Measurements from ENCODE around the gene ARIH1. TPM values are rescaled to one million over a fixed set of nuclear protein-coding genes. Genes with fewer than 3 reads are reported as not detected.

Gene ARIH1
- total and polyA plus RNA-seq, 2 experiments from 2014 or later: 30.5 to 48.6 TPM

- peaks cover 11% of the 10 kb centered on the region; the same call in 2 of the 3 replicates for H3K36me3 Mint-ChIP-seq (ENCODE audit: low read depth)
- Histone ChIP-seq H3F3A (replicated peaks; ENCODE audit: low read depth) (no peaks in the 10 kb centered on the region), H2AFZ (no peak overlapping the region), H3K36me3 (ENCODE audit: insufficient read depth) (no peaks in the 10 kb centered on the region), H4K20me1 (replicated peaks; ENCODE audit: insufficient read depth) (peaks cover 52% of the 10 kb centered on the region), H3K4me3 (no peak overlapping the region), H3K27me3 (ENCODE audit: insufficient read depth) (no peaks in the 10 kb centered on the region), H3K27ac (ENCODE audit: low read depth) (no peak overlapping the region), H3K4me1 (ENCODE audit: insufficient read depth) (peaks cover 7% of the 10 kb centered on the region), H3K79me2 (replicated peaks; ENCODE audit: insufficient read depth) (peaks cover 100% of the 10 kb centered on the region), H3K4me2 (no peak overlapping the region), H3K9me2 (ENCODE audit: insufficient read depth) (no peaks in the 10 kb centered on the region)
- no peak for TF ChIP-seq CTCF (conservative IDR thresholded peaks at IDR 0.05; ENCODE audit: low read depth in 2 of 2)
- H3K9me3 Mint-ChIP-seq: no peaks in the 10 kb centered on the region
- DNase-seq (ENCODE audit: low spot score): no peak
- no peak overlapping the region for H3K27ac Mint-ChIP-seq
- peaks cover 2% of the 10 kb centered on the region for H3K27me3 Mint-ChIP-seq (ENCODE audit: insufficient read depth, low read depth, poor library complexity)
- H3K4me3 Mint-ChIP-seq: no peak overlapping the region
- no peak for ATAC-seq
- peaks cover 10% of the 10 kb centered on the region; the same call in 2 of the 3 replicates for H3K4me1 Mint-ChIP-seq
Measured at GRCh38 chr15:72503147-72503546, 29.0 kb downstream of the ARIH1 start.

DNA sequence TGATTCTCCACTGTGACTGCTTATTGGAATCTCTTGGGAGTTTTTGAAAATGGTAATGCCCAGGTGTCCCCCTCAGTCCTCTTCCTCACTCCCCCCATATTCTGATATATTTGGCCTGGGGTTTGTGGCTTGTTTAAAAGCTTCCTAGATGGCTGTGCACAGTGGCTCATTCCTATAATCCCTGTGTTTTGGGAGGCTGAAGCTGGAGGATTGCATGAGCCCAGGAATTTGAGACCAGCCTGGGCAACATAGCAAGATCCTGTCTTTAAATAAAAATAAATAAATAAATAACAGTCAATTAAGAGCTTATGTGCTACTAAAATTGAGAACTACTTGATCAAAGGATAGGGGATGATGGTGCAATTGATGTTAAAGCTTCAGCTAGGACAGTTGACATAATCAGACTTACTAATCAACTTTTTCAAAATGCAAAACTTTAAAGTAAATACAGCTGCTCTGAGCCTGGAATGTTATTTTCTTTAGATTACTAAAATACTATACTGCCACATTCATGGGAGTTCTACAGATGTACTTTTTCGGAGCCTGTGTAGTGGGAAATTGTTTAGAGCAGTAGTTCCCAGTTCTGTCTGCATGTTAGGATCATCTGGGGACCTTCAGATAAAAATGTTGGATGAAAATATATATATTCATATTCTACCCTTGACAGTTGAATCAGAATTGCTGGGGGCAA, 33.4 kb downstream of the ARIH1 start:
- H3K79me2 ChIP-seq (replicated peaks; ENCODE audit: insufficient read depth): peaks cover 100% of the 10 kb centered on the region
- no peaks in the 10 kb centered on the region for H3K9me3 Mint-ChIP-seq
- TF ChIP-seq CTCF (conservative IDR thresholded peaks at IDR 0.05; ENCODE audit: low read depth in 2 of 2) (no peak), ZNF331 (CRISPR knock-in tag; IDR thresholded peaks at IDR 0.05; ENCODE audit: low read depth) (no peak), EZH2 (IDR thresholded peaks at IDR 0.05; ENCODE audit: low read depth, unreplicated experiment) (no peak), NANOG (IDR thresholded peaks at IDR 0.05; ENCODE audit: borderline replicate concordance) (no peak), CREB1 (CRISPR knock-in tag; IDR thresholded peaks at IDR 0.05; ENCODE audit: low read depth) (no peak), ZNF114 (CRISPR knock-in tag; IDR thresholded peaks at IDR 0.05) (no peak), ETS1 (IDR thresholded peaks at IDR 0.05) (no peak), JUNB (IDR thresholded peaks at IDR 0.05; ENCODE audit: unreplicated experiment) (no peak), STAT1 (IDR thresholded peaks at IDR 0.05; ENCODE audit: unreplicated experiment) (no peak)
- TF ChIP-seq, protein P1, sequence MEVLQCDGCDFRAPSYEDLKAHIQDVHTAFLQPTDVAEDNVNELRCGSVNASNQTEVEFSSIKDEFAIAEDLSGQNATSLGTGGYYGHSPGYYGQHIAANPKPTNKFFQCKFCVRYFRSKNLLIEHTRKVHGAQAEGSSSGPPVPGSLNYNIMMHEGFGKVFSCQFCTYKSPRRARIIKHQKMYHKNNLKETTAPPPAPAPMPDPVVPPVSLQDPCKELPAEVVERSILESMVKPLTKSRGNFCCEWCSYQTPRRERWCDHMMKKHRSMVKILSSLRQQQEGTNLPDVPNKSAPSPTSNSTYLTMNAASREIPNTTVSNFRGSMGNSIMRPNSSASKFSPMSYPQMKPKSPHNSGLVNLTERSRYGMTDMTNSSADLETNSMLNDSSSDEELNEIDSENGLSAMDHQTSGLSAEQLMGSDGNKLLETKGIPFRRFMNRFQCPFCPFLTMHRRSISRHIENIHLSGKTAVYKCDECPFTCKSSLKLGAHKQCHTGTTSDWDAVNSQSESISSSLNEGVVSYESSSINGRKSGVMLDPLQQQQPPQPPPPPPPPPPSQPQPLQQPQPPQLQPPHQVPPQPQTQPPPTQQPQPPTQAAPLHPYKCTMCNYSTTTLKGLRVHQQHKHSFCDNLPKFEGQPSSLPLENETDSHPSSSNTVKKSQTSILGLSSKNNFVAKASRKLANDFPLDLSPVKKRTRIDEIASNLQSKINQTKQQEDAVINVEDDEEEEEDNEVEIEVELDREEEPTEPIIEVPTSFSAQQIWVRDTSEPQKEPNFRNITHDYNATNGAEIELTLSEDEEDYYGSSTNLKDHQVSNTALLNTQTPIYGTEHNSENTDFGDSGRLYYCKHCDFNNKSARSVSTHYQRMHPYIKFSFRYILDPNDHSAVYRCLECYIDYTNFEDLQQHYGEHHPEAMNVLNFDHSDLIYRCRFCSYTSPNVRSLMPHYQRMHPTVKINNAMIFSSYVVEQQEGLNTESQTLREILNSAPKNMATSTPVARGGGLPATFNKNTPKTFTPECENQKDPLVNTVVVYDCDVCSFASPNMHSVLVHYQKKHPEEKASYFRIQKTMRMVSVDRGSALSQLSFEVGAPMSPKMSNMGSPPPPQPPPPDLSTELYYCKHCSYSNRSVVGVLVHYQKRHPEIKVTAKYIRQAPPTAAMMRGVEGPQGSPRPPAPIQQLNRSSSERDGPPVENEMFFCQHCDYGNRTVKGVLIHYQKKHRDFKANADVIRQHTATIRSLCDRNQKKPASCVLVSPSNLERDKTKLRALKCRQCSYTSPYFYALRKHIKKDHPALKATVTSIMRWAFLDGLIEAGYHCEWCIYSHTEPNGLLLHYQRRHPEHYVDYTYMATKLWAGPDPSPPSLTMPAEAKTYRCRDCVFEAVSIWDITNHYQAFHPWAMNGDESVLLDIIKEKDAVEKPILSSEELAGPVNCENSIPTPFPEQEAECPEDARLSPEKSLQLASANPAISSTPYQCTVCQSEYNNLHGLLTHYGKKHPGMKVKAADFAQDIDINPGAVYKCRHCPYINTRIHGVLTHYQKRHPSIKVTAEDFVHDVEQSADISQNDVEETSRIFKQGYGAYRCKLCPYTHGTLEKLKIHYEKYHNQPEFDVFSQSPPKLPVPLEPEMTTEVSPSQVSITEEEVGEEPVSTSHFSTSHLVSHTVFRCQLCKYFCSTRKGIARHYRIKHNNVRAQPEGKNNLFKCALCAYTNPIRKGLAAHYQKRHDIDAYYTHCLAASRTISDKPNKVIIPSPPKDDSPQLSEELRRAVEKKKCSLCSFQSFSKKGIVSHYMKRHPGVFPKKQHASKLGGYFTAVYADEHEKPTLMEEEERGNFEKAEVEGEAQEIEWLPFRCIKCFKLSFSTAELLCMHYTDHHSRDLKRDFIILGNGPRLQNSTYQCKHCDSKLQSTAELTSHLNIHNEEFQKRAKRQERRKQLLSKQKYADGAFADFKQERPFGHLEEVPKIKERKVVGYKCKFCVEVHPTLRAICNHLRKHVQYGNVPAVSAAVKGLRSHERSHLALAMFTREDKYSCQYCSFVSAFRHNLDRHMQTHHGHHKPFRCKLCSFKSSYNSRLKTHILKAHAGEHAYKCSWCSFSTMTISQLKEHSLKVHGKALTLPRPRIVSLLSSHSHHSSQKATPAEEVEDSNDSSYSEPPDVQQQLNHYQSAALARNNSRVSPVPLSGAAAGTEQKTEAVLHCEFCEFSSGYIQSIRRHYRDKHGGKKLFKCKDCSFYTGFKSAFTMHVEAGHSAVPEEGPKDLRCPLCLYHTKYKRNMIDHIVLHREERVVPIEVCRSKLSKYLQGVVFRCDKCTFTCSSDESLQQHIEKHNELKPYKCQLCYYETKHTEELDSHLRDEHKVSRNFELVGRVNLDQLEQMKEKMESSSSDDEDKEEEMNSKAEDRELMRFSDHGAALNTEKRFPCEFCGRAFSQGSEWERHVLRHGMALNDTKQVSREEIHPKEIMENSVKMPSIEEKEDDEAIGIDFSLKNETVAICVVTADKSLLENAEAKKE (CRISPR knock-in tag; IDR thresholded peaks at IDR 0.05): no peak

More for the DNA sequence above, 33.4 kb downstream of the ARIH1 start:
- Histone ChIP-seq H3K27me3 (ENCODE audit: insufficient read depth) (no peaks in the 10 kb centered on the region), H3K36me3 (ENCODE audit: insufficient read depth) (no peaks in the 10 kb centered on the region), H3K4me1 (ENCODE audit: insufficient read depth) (no peaks in the 10 kb centered on the region), H3K27ac (ENCODE audit: low read depth) (no peak overlapping the region), H3K4me2 (no peak overlapping the region), H3F3A (replicated peaks; ENCODE audit: low read depth) (no peaks in the 10 kb centered on the region), H4K20me1 (replicated peaks; ENCODE audit: insufficient read depth) (peaks cover 42% of the 10 kb centered on the region), H3K9me2 (ENCODE audit: insufficient read depth) (no peaks in the 10 kb centered on the region), H2AFZ (no peak overlapping the region), H3K4me3 (no peak overlapping the region)
- Mint-ChIP-seq H3K4me1 (0 out of 3 replicates have a peak, but pooled peaks cover 8% of the 10 kb centered on the region), H3K27me3 (ENCODE audit: insufficient read depth, low read depth, poor library complexity) (peaks cover 2% of the 10 kb centered on the region), H3K36me3 (ENCODE audit: low read depth) (peaks cover 9% of the 10 kb centered on the region; the same call in 2 of the 3 replicates), H3K4me3 (no peak overlapping the region), H3K27ac (no peak overlapping the region)
- DNase-seq (ENCODE audit: low spot score): no peak
- ATAC-seq: no peak
